HEK293 (cell line): Measurements from ENCODE around the gene VPS11.

Experiments
- CTCF ChIP-seq: fragments of 450-650 bp; formaldehyde crosslinking; IDR thresholded peaks from 2 replicates; pipeline ENCODE4 v1.5.1; 2016; ENCODE audit warnings: missing biosample characterization, missing genetic modification characterization
- SALL2 ChIP-seq: fragments of 450-650 bp; formaldehyde crosslinking; IDR thresholded peaks from 2 replicates; pipeline ENCODE4 v1.5.0; 2017; ENCODE audit warnings: missing biosample characterization, mild to moderate bottlenecking, missing genetic modification characterization, borderline replicate concordance
- ZBTB1 ChIP-seq: fragments of 450-650 bp; formaldehyde crosslinking; IDR thresholded peaks from 2 replicates; pipeline ENCODE4 v1.5.1; 2016; ENCODE audit warnings: missing biosample characterization, missing genetic modification characterization
- ZBTB48 ChIP-seq: fragments of 450-650 bp; formaldehyde crosslinking; IDR thresholded peaks from 2 replicates; pipeline ENCODE4 v1.5.1; 2016; ENCODE audit warnings: missing biosample characterization, missing genetic modification characterization
- ZIC2 ChIP-seq: fragments of 450-650 bp; formaldehyde crosslinking; IDR thresholded peaks from 2 replicates; pipeline ENCODE4 v1.5.1; 2016; ENCODE audit warnings: missing biosample characterization, missing genetic modification characterization
- ZNF121 ChIP-seq: fragments of 450-650 bp; formaldehyde crosslinking; IDR thresholded peaks from 2 replicates; pipeline ENCODE4 v1.5.1; 2016; ENCODE audit warnings: missing biosample characterization, missing genetic modification characterization
- ZNF138 ChIP-seq: fragments of 450-650 bp; formaldehyde crosslinking; IDR thresholded peaks from 2 replicates; pipeline ENCODE4 v1.5.1; 2016; ENCODE audit warnings: missing biosample characterization, missing genetic modification characterization, borderline replicate concordance
- ZNF146 ChIP-seq: fragments of 450-650 bp; formaldehyde crosslinking; IDR thresholded peaks from 2 replicates; pipeline ENCODE4 v1.5.1; 2016; ENCODE audit warnings: missing biosample characterization, missing genetic modification characterization
- ZNF23 ChIP-seq: fragments of 450-650 bp; formaldehyde crosslinking; IDR thresholded peaks from 2 replicates; pipeline ENCODE4 v1.5.1; 2016; ENCODE audit warnings: missing biosample characterization, missing genetic modification characterization, borderline replicate concordance
- ZNF354C ChIP-seq: fragments of 450-650 bp; formaldehyde crosslinking; IDR thresholded peaks from 2 replicates; pipeline ENCODE4 v1.5.1; 2016; ENCODE audit warnings: missing biosample characterization, missing genetic modification characterization, low read depth, borderline replicate concordance
- ZNF394 ChIP-seq: fragments of 450-650 bp; formaldehyde crosslinking; IDR thresholded peaks from 2 replicates; pipeline ENCODE4 v1.5.1; 2016; ENCODE audit warnings: missing biosample characterization, missing genetic modification characterization, mild to moderate bottlenecking, moderate library complexity, borderline replicate concordance
- ZNF449 ChIP-seq: fragments of 450-650 bp; formaldehyde crosslinking; IDR thresholded peaks from 2 replicates; pipeline ENCODE4 v1.5.1; 2017; ENCODE audit warnings: missing biosample characterization, mild to moderate bottlenecking, missing genetic modification characterization, moderate library complexity
- ZNF510 ChIP-seq: fragments of 450-650 bp; formaldehyde crosslinking; IDR thresholded peaks from 2 replicates; pipeline ENCODE4 v1.5.1; 2018; ENCODE audit warnings: mild to moderate bottlenecking, missing genetic modification characterization, missing biosample characterization; ENCODE audit not compliant: insufficient replicate concordance
- ZSCAN30 ChIP-seq: fragments of 450-650 bp; IDR thresholded peaks from 2 replicates; pipeline ENCODE4 v1.5.1; 2018; ENCODE audit warnings: missing biosample characterization, mild to moderate bottlenecking, missing genetic modification characterization, moderate library complexity

GRCh38 chr11:119106564-119107537 lies 39.2 kb downstream of the VPS11 start, which contains the start of gene C2CD2L:
- no peak for TF ChIP-seq SALL2 (tag by site-specific recombination)
- TF ChIP-seq ZSCAN30 (tag by site-specific recombination), result no peak
- TF ChIP-seq CTCF, result no peak
- TF ChIP-seq ZIC2, result no peak
- no peak for TF ChIP-seq ZNF449
- no peak for TF ChIP-seq ZBTB1 (tag by site-specific recombination)
- no peak for TF ChIP-seq ZNF121 (tag by site-specific recombination)
- TF ChIP-seq ZNF23 (tag by site-specific recombination), result no peak
- TF ChIP-seq ZBTB48, result no peak
- peak; percentile 48; the same call in 1 of the 2 replicates for TF ChIP-seq ZNF394 (tag by site-specific recombination)
- TF ChIP-seq ZNF510 (tag by site-specific recombination), result no peak
- no peak for TF ChIP-seq ZNF138 (tag by site-specific recombination)
- no peak for TF ChIP-seq ZNF146
- TF ChIP-seq ZNF354C (tag by site-specific recombination), result no peak
